DMS 273 (cell line): ENCODE results near the gene CSNK2A2.
A peak's percentile ranks its signal among the peaks of the same experiment; 100 is the strongest.

Experiments
- DNase-seq: peaks from one replicate; lab custom pipeline; 2025; ENCODE audit not compliant: unreplicated experiment; lab: John Stamatoyannopoulos, UW

CSNK2A2 gene

GRCh38 chr16:58114827-58115825, 82.8 kb downstream of the CSNK2A2 start:
- no peak for DNase-seq

- no peak for DNase-seq
Observed at GRCh38 chr16:58111302-58111627, 86.6 kb downstream of the CSNK2A2 start.

- DNase-seq, result peak; percentile 28
Observed at GRCh38 chr16:58110571-58111301, 87.2 kb downstream of the CSNK2A2 start.

DNA sequence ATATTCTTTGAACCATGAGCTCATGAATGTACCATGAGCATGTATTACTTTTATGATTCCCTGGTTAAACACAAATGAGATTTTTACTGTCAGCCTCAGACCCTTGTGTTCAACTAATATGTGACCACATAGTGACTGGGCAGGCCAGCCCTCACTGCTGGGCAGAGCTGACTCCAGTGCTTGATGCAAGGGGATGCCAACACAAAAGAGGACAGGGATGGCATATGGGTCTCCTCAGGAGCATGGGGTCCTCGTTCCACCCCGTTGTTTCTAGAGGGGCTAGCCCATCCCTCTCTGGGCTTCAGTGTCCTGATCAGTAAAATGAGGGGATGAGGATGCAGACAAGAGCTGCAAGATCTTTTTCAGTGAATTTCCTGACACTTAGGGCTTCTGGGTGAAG, 88.0 kb downstream of the CSNK2A2 start:
- no peak for DNase-seq

GRCh38 chr16:58109330-58109729, 88.6 kb downstream of the CSNK2A2 start:
- DNase-seq, result no peak
